SU-DHL-6 (cell line): ENCODE results near the gene GABRB1.

Experiments
- H2AFZ ChIP-seq: fragments of 200-600 bp; sonication (generic); 2 replicates; pipeline ENCODE4 v1.6.1; 2014; ENCODE audit warnings: low read depth, mild to moderate bottlenecking, moderate library complexity, mixed read lengths, antibody characterized with exemption, low read length; ENCODE audit not compliant: severe bottlenecking
- H3F3A ChIP-seq: fragments of 200-600 bp; shearing (Covaris generic); 2 replicates; pipeline ENCODE4 v1.6.0; 2016; ENCODE audit warnings: antibody characterized with exemption, mild to moderate bottlenecking; ENCODE audit not compliant: insufficient read depth
- H3K27ac ChIP-seq: fragments of 200-600 bp; sonication (generic); 2 replicates; pipeline ENCODE4 v1.5.1; 2016; ENCODE audit warnings: low read depth, mild to moderate bottlenecking, low read length, moderate library complexity, mixed read lengths
- H3K27me3 ChIP-seq: fragments of 200-600 bp; sonication (generic), shearing (Covaris generic); 2 replicates; pipeline ENCODE4 v1.6.0; 2014; ENCODE audit warnings: mild to moderate bottlenecking, low read length
- H3K36me3 ChIP-seq: fragments of 200-600 bp; sonication (generic); 2 replicates; pipeline ENCODE4 v1.6.1; 2014; ENCODE audit warnings: mild to moderate bottlenecking, low read length, mixed read lengths
- H3K4me2 ChIP-seq: fragments of 300-600, 200-600 bp; shearing (Covaris generic), sonication (generic); 2 replicates; pipeline ENCODE4 v1.6.0; 2014; ENCODE audit warnings: low read length, low read depth, mild to moderate bottlenecking; ENCODE audit not compliant: poor library complexity, severe bottlenecking
- H3K4me3 ChIP-seq: fragments of 200-600 bp; sonication (generic); 2 replicates; pipeline ENCODE4 v1.5.1; 2014; ENCODE audit warnings: antibody characterized with exemption, low read length, mild to moderate bottlenecking, mixed read lengths; ENCODE audit not compliant: insufficient read depth, poor library complexity, severe bottlenecking
- H3K79me2 ChIP-seq: fragments of 200-600 bp; sonication (generic); 2 replicates; pipeline ENCODE4 v1.6.1; 2014; ENCODE audit warnings: mild to moderate bottlenecking, low read length, moderate library complexity; ENCODE audit not compliant: insufficient read depth
- H3K9ac ChIP-seq: fragments of 200-600 bp; sonication (generic); 2 replicates; pipeline ENCODE4 v1.7.0; 2014; ENCODE audit warnings: mild to moderate bottlenecking, low read length
- H3K9me2 ChIP-seq: fragments of 200-600 bp; sonication (generic); replicated peaks from 2 replicates; pipeline ENCODE4 v1.6.1; 2014; ENCODE audit warnings: low read length; ENCODE audit not compliant: insufficient read depth
- H3K9me3 ChIP-seq: fragments of 200-600 bp; sonication (generic); 2 replicates; pipeline ENCODE4 v1.6.1; 2014; ENCODE audit warnings: low read length, mixed read lengths; ENCODE audit not compliant: insufficient read depth
- H4K20me1 ChIP-seq: fragments of 200-600 bp; sonication (generic); 2 replicates; pipeline ENCODE4 v1.6.1; 2014; ENCODE audit warnings: low read depth, mild to moderate bottlenecking, antibody characterized with exemption, low read length, moderate library complexity, mixed read lengths
- CTCF ChIP-seq: fragments of 200-600 bp; sonication (generic); IDR thresholded peaks from one replicate; pipeline ENCODE4 v1.5.1; 2017; ENCODE audit warnings: antibody characterized with exemption, mild to moderate bottlenecking, low read length, moderate library complexity; ENCODE audit not compliant: insufficient read depth, poor library complexity, severe bottlenecking
- EZH2phosphoT487 ChIP-seq: fragments of 200-600 bp; sonication (generic), shearing (Covaris generic); conservative IDR thresholded peaks from 2 replicates; pipeline ENCODE4 v1.6.1; 2018; ENCODE audit warnings: mild to moderate bottlenecking, antibody characterized with exemption, low read length, moderate library complexity, mixed read lengths

The GABRB1 gene

DNA sequence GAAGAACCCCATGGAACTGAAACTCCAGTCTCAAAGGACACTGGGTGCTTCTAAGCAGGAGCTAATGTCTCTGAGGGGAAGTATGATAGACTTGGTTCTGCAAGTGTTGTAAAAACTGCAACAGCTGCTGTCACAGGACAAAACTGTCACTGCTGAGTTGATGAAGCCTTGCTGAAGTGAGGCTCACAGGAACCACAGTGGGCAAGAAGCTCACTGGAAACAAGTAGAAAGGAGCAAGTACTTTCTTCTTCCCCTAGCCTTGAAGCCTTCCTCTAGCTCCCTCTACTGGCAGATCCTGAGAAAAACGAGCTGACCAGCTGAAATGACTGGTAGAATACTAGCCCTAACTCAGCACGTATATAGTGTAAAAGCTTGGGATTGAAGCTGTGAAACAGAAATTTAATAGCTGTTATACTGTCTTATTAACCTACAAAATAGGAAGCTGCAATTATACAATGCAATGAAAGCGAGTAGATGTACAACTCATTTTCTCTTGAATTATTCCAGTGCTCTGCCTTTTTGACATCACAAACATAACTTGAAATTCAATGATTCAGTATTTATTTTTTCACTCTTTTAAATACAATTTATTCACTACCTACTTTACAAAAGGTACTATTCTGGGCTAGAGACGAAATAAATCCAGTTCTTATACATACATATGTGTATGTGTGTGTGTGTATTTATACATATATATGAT, 91.4 kb downstream of the GABRB1 start:
- Histone ChIP-seq H3K27ac (no peak overlapping the region), H3K79me2 (no peaks in the 10 kb centered on the region), H3K4me2 (no peak overlapping the region), H3F3A (no peaks in the 10 kb centered on the region; the same call in 1 of the 2 replicates), H3K9me3 (no peaks in the 10 kb centered on the region), H3K9ac (no peak overlapping the region), H3K9me2 (no peaks in the 10 kb centered on the region), H3K36me3 (no peaks in the 10 kb centered on the region), H3K27me3 (no peaks in the 10 kb centered on the region), H2AFZ (no peak overlapping the region), H3K4me3 (no peak overlapping the region), H4K20me1 (no peaks in the 10 kb centered on the region)
- TF ChIP-seq EZH2phosphoT487: no peak
- TF ChIP-seq CTCF: peak; percentile 82

DNA sequence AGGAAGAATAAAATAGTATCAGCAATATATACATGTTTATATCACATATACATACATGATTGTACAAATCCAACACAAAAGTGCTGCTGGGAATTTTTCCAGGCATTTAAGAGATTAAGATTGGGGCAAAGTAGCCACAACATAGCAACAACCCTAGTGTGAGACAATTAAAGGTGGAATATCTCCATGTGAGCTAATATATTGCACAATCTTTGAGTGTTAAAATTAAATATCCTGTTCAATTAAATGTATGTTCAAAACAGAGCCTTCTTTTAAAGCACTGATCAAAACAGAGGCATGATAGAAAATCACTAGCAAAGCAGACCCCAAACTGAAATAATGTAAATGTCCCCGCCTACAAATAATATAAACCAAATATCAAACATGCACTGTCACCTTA, 97.6 kb downstream of the GABRB1 start:
- no peaks in the 10 kb centered on the region for H4K20me1 ChIP-seq
- no peaks in the 10 kb centered on the region for H3K79me2 ChIP-seq
- H3K36me3 ChIP-seq: no peaks in the 10 kb centered on the region
- no peaks in the 10 kb centered on the region for H3F3A ChIP-seq
- H3K4me3 ChIP-seq: no peak overlapping the region
- no peak overlapping the region for H3K4me2 ChIP-seq
- no peak for TF ChIP-seq CTCF
- TF ChIP-seq EZH2phosphoT487: no peak
- H2AFZ ChIP-seq: no peak overlapping the region
- no peaks in the 10 kb centered on the region for H3K9me2 ChIP-seq
- no peaks in the 10 kb centered on the region for H3K27me3 ChIP-seq
- no peak overlapping the region for H3K9ac ChIP-seq
- H3K9me3 ChIP-seq: no peaks in the 10 kb centered on the region
- H3K27ac ChIP-seq: no peak overlapping the region

DNA sequence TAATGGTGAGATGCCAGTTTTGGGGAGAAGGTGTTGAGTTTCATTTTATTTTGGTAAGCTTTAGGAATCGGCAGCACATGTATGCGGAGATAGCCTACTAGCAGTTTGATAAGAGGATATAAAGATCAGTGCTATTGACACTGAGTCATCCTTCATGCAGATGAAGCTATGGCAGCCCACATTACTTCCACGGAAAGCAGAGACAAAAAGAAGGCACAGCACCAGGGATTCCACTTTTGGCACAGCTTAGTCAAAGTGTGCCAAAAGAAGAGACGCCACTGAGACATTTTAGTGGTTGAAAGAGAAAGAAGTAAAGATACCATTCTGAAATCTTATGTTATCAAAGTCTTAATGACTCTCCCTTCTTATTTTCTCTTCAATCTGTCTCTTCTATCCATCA, 103.8 kb downstream of the GABRB1 start:
- no peak for TF ChIP-seq EZH2phosphoT487
- TF ChIP-seq CTCF: no peak
- Histone ChIP-seq H3K36me3 (no peaks in the 10 kb centered on the region), H2AFZ (no peak overlapping the region), H3K4me2 (no peak overlapping the region), H3K27ac (no peak overlapping the region), H3K27me3 (no peaks in the 10 kb centered on the region), H3K4me3 (no peak overlapping the region), H3K79me2 (no peaks in the 10 kb centered on the region), H4K20me1 (no peaks in the 10 kb centered on the region), H3F3A (no peaks in the 10 kb centered on the region), H3K9me2 (no peaks in the 10 kb centered on the region), H3K9ac (no peak overlapping the region), H3K9me3 (no peaks in the 10 kb centered on the region)
